WTC11 (cell line): Measurements from ENCODE around the gene REELD1. TPM values are rescaled to one million over a fixed set of nuclear protein-coding genes. Genes with fewer than 3 reads are reported as not detected.

Experiments
- ATAC-seq: fragments of 200-7000 bp; cut with Tn5 transposase; 2 replicates; pipeline ENCODE4 v1.10.0; 2021; ENCODE audit warnings: mild to moderate bottlenecking, moderate library complexity
- CTCF ChIA-PET: fragments of 300-600 bp; sonication (Branson Sonifier 250); formaldehyde crosslinking; loops from one replicate; lab custom pipeline; 2021; ENCODE audit warnings: antibody characterized with exemption; lab: Charles Lee
- POLR2A ChIA-PET: fragments of 350-600 bp; sonication (Branson Sonifier 250); formaldehyde crosslinking; loops from one replicate; lab custom pipeline; 2021; ENCODE audit warnings: antibody characterized with exemption; lab: Charles Lee
- DNase-seq: peaks from one replicate; pipeline ENCODE4 v3.0.0; 2021; ENCODE audit warnings: low spot score
- H3K27ac Mint-ChIP-seq: 2 replicates; pipeline ENCODE4 v1.8.0; 2021; ENCODE audit warnings: mixed read lengths
- H3K27me3 Mint-ChIP-seq: 2 replicates; pipeline ENCODE4 v1.8.0; 2021; ENCODE audit warnings: low read depth, mild to moderate bottlenecking, moderate library complexity, mixed read lengths
- H3K36me3 Mint-ChIP-seq: 2 replicates; pipeline ENCODE4 v1.8.0; 2021; ENCODE audit warnings: mixed read lengths
- H3K4me1 Mint-ChIP-seq: 2 replicates; pipeline ENCODE4 v1.8.0; 2022; ENCODE audit warnings: mixed read lengths
- H3K4me3 Mint-ChIP-seq: 2 replicates; pipeline ENCODE4 v1.8.0; 2021; ENCODE audit warnings: mild to moderate bottlenecking, moderate library complexity, mixed read lengths
- H3K9me3 Mint-ChIP-seq: 2 replicates; pipeline ENCODE4 v1.8.0; 2021; ENCODE audit warnings: mixed read lengths
- CBFB ChIP-seq: sonication (generic); formaldehyde crosslinking; IDR thresholded peaks from 2 replicates; pipeline ENCODE4 v1.8.1; 2022; ENCODE audit warnings: mild to moderate bottlenecking, low read depth, missing genetic modification reagents
- CTCF ChIP-seq: fragments of 200-600 bp; IDR thresholded peaks from 2 replicates; pipeline ENCODE4 v1.8.0; 2022; ENCODE audit warnings: antibody characterized with exemption
- E2F4 ChIP-seq: sonication (generic); formaldehyde crosslinking; IDR thresholded peaks from 2 replicates; pipeline ENCODE4 v1.8.1; 2022; ENCODE audit warnings: low read depth, mild to moderate bottlenecking, moderate library complexity, missing genetic modification reagents, borderline replicate concordance
- EMX1 ChIP-seq: fragments of 250-450 bp; sonication (Bioruptor Pico); IDR thresholded peaks from 2 replicates; pipeline ENCODE4 v1.8.0; 2021; ENCODE audit warnings: mild to moderate bottlenecking
- ETV6 ChIP-seq: sonication (generic); formaldehyde crosslinking; IDR thresholded peaks from 2 replicates; pipeline ENCODE4 v1.8.1; 2022; ENCODE audit warnings: mild to moderate bottlenecking, missing genetic modification reagents
- GRHL2 ChIP-seq: fragments of 250-450 bp; sonication (Bioruptor Pico); IDR thresholded peaks from 2 replicates; pipeline ENCODE4 v1.8.0; 2022; ENCODE audit warnings: mild to moderate bottlenecking, moderate library complexity; ENCODE audit not compliant: insufficient replicate concordance, severe bottlenecking
- HMGA2 ChIP-seq: fragments of 250-450 bp; sonication (Bioruptor Pico); IDR thresholded peaks from 2 replicates; pipeline ENCODE4 v1.4.0; 2021; ENCODE audit warnings: mild to moderate bottlenecking, moderate library complexity
- JUN ChIP-seq: sonication (generic); formaldehyde crosslinking; IDR thresholded peaks from 2 replicates; pipeline ENCODE4 v1.8.0; 2023; ENCODE audit warnings: mild to moderate bottlenecking, missing genetic modification reagents
- MYBL2 ChIP-seq: sonication (generic); formaldehyde crosslinking; IDR thresholded peaks from 2 replicates; pipeline ENCODE4 v1.8.1; 2023; ENCODE audit warnings: mild to moderate bottlenecking, moderate library complexity, missing genetic modification reagents
- NFATC4 ChIP-seq: fragments of 250-450 bp; sonication (Bioruptor Pico); IDR thresholded peaks from 2 replicates; pipeline ENCODE4 v1.9.0; 2021; ENCODE audit warnings: mild to moderate bottlenecking
- NFYB ChIP-seq: sonication (generic); formaldehyde crosslinking; conservative IDR thresholded peaks from 2 replicates; pipeline ENCODE4 v1.8.0; 2022; ENCODE audit warnings: low read depth, missing genetic modification reagents
- PRRX2 ChIP-seq: fragments of 250-450 bp; sonication (Bioruptor Pico); IDR thresholded peaks from 2 replicates; pipeline ENCODE4 v1.8.0; 2021; ENCODE audit warnings: mild to moderate bottlenecking
- RORB ChIP-seq: fragments of 250-450 bp; sonication (Bioruptor Pico); IDR thresholded peaks from 2 replicates; pipeline ENCODE4 v1.9.0; 2021; ENCODE audit warnings: mild to moderate bottlenecking
- SMAD3 ChIP-seq: sonication (generic); formaldehyde crosslinking; IDR thresholded peaks from 2 replicates; pipeline ENCODE4 v1.8.0; 2022; ENCODE audit warnings: missing genetic modification reagents, mild to moderate bottlenecking, borderline replicate concordance
- TEAD4 ChIP-seq: sonication (generic); formaldehyde crosslinking; IDR thresholded peaks from 2 replicates; pipeline ENCODE4 v1.8.0; 2022; ENCODE audit warnings: mild to moderate bottlenecking, missing genetic modification reagents
- ZNF317 ChIP-seq: sonication (generic); formaldehyde crosslinking; IDR thresholded peaks from 2 replicates; pipeline ENCODE4 v1.8.1; 2023; ENCODE audit warnings: low read depth, mild to moderate bottlenecking, moderate library complexity, missing genetic modification reagents, borderline replicate concordance
- ZNF396 ChIP-seq: fragments of 250-450 bp; sonication (Bioruptor Pico); IDR thresholded peaks from 2 replicates; pipeline ENCODE4 v1.8.0; 2021; ENCODE audit warnings: mild to moderate bottlenecking, moderate library complexity, borderline replicate concordance
- ZNF532 ChIP-seq: fragments of 250-450 bp; sonication (Bioruptor Pico); IDR thresholded peaks from 2 replicates; pipeline ENCODE4 v1.9.0; 2021; ENCODE audit warnings: mild to moderate bottlenecking, borderline replicate concordance
- ZSCAN18 ChIP-seq: fragments of 250-450 bp; sonication (Bioruptor Pico); IDR thresholded peaks from 2 replicates; pipeline ENCODE4 v2.1.2; 2022; ENCODE audit warnings: mild to moderate bottlenecking, moderate library complexity
- total RNA-seq: library from RNA; stranded (reverse); gene quantifications from 3 replicates; pipeline ENCODE4 v1.2.3, GENCODE V29; 2021

REELD1 gene
- total RNA-seq, 1 experiment from 2014 or later = not detected

- TF ChIP-seq TEAD4 (CRISPR knock-in tag) = no peak
- no peak for TF ChIP-seq HMGA2
- TF ChIP-seq E2F4 = no peak
- no peak for TF ChIP-seq ZNF532 (CRISPR knock-in tag)
- no peak for TF ChIP-seq ZNF317 (CRISPR knock-in tag)
- TF ChIP-seq JUN (CRISPR knock-in tag) = no peak
- TF ChIP-seq ZSCAN18 (CRISPR knock-in tag) = no peak
Measured at GRCh38 chr4:146193628-146194027, 20.7 kb upstream of the REELD1 start (continued).

GRCh38 chr4:146194212-146194611 lies 20.1 kb upstream of the REELD1 start:
- Mint-ChIP-seq H3K9me3 (no peaks in the 10 kb centered on the region), H3K4me1 (no peaks in the 10 kb centered on the region), H3K4me3 (no peak overlapping the region), H3K36me3 (peaks cover 19% of the 10 kb centered on the region), H3K27me3 (peaks cover 3% of the 10 kb centered on the region; the same call in 1 of the 2 replicates), H3K27ac (no peak overlapping the region)
- ATAC-seq = no peak
- ChIA-PET CTCF (no interaction called here), POLR2A (no interaction called here)
- TF ChIP-seq ETV6 (CRISPR knock-in tag) (no peak), HMGA2 (no peak), EMX1 (CRISPR knock-in tag) (no peak), SMAD3 (CRISPR knock-in tag) (no peak), NFYB (CRISPR knock-in tag) (no peak), ZNF396 (no peak), CBFB (no peak)
- DNase-seq = no peak

- no peak overlapping the region for H3K4me3 Mint-ChIP-seq
- H3K27ac Mint-ChIP-seq = no peak overlapping the region
- ATAC-seq (no peak; the same call in 1 of the 2 replicates), DNase-seq (no peak)
- peaks cover 1% of the 10 kb centered on the region; the same call in 1 of the 2 replicates for H3K27me3 Mint-ChIP-seq
- CTCF ChIA-PET = no interaction called here
- POLR2A ChIA-PET = no interaction called here
- peaks cover 3% of the 10 kb centered on the region; the same call in 1 of the 2 replicates for H3K9me3 Mint-ChIP-seq
- no peaks in the 10 kb centered on the region for H3K4me1 Mint-ChIP-seq
- no peaks in the 10 kb centered on the region for H3K36me3 Mint-ChIP-seq
- no peak for TF ChIP-seq GRHL2 (CRISPR knock-in tag)
- TF ChIP-seq PRRX2 (CRISPR knock-in tag) = no peak
- no peak for TF ChIP-seq NFATC4 (CRISPR knock-in tag)
- no peak for TF ChIP-seq MYBL2
- no peak for TF ChIP-seq HMGA2
- TF ChIP-seq CTCF = no peak
- no peak for TF ChIP-seq ZNF532 (CRISPR knock-in tag)
- TF ChIP-seq E2F4 = no peak
- TF ChIP-seq RORB = no peak
Measured at GRCh38 chr4:146202665-146203064, 11.7 kb upstream of the REELD1 start.
